SU-DHL-6 (cell line): ENCODE results near the gene CDK19.
"Not testable (repeated sequence)": the region's sequence is repeated elsewhere in the genome, so short reads cannot be mapped to it uniquely, and the experiment has no call there.

Experiments used
- H2AFZ ChIP-seq: fragments of 200-600 bp; sonication (generic); 2 replicates; pipeline ENCODE4 v1.6.1; 2014; ENCODE audit warnings: low read depth, mild to moderate bottlenecking, moderate library complexity, mixed read lengths, antibody characterized with exemption, low read length; ENCODE audit not compliant: severe bottlenecking
- H3F3A ChIP-seq: fragments of 200-600 bp; shearing (Covaris generic); 2 replicates; pipeline ENCODE4 v1.6.0; 2016; ENCODE audit warnings: antibody characterized with exemption, mild to moderate bottlenecking; ENCODE audit not compliant: insufficient read depth
- H3K27ac ChIP-seq: fragments of 200-600 bp; sonication (generic); 2 replicates; pipeline ENCODE4 v1.5.1; 2016; ENCODE audit warnings: low read depth, mild to moderate bottlenecking, low read length, moderate library complexity, mixed read lengths
- H3K27me3 ChIP-seq: fragments of 200-600 bp; sonication (generic), shearing (Covaris generic); 2 replicates; pipeline ENCODE4 v1.6.0; 2014; ENCODE audit warnings: mild to moderate bottlenecking, low read length
- H3K36me3 ChIP-seq: fragments of 200-600 bp; sonication (generic); 2 replicates; pipeline ENCODE4 v1.6.1; 2014; ENCODE audit warnings: mild to moderate bottlenecking, low read length, mixed read lengths
- H3K4me2 ChIP-seq: fragments of 300-600, 200-600 bp; shearing (Covaris generic), sonication (generic); 2 replicates; pipeline ENCODE4 v1.6.0; 2014; ENCODE audit warnings: low read length, low read depth, mild to moderate bottlenecking; ENCODE audit not compliant: poor library complexity, severe bottlenecking
- H3K4me3 ChIP-seq: fragments of 200-600 bp; sonication (generic); 2 replicates; pipeline ENCODE4 v1.5.1; 2014; ENCODE audit warnings: antibody characterized with exemption, low read length, mild to moderate bottlenecking, mixed read lengths; ENCODE audit not compliant: insufficient read depth, poor library complexity, severe bottlenecking
- H3K79me2 ChIP-seq: fragments of 200-600 bp; sonication (generic); 2 replicates; pipeline ENCODE4 v1.6.1; 2014; ENCODE audit warnings: mild to moderate bottlenecking, low read length, moderate library complexity; ENCODE audit not compliant: insufficient read depth
- H3K9ac ChIP-seq: fragments of 200-600 bp; sonication (generic); 2 replicates; pipeline ENCODE4 v1.7.0; 2014; ENCODE audit warnings: mild to moderate bottlenecking, low read length
- H3K9me2 ChIP-seq: fragments of 200-600 bp; sonication (generic); replicated peaks from 2 replicates; pipeline ENCODE4 v1.6.1; 2014; ENCODE audit warnings: low read length; ENCODE audit not compliant: insufficient read depth
- H3K9me3 ChIP-seq: fragments of 200-600 bp; sonication (generic); 2 replicates; pipeline ENCODE4 v1.6.1; 2014; ENCODE audit warnings: low read length, mixed read lengths; ENCODE audit not compliant: insufficient read depth
- H4K20me1 ChIP-seq: fragments of 200-600 bp; sonication (generic); 2 replicates; pipeline ENCODE4 v1.6.1; 2014; ENCODE audit warnings: low read depth, mild to moderate bottlenecking, antibody characterized with exemption, low read length, moderate library complexity, mixed read lengths
- CTCF ChIP-seq: fragments of 200-600 bp; sonication (generic); IDR thresholded peaks from one replicate; pipeline ENCODE4 v1.5.1; 2017; ENCODE audit warnings: antibody characterized with exemption, mild to moderate bottlenecking, low read length, moderate library complexity; ENCODE audit not compliant: insufficient read depth, poor library complexity, severe bottlenecking
- EZH2phosphoT487 ChIP-seq: fragments of 200-600 bp; sonication (generic), shearing (Covaris generic); conservative IDR thresholded peaks from 2 replicates; pipeline ENCODE4 v1.6.1; 2018; ENCODE audit warnings: mild to moderate bottlenecking, antibody characterized with exemption, low read length, moderate library complexity, mixed read lengths

The CDK19 gene

GRCh38 chr6:110810896-110811586 lies 4.2 kb downstream of the CDK19 start:
- peaks cover 4% of the 10 kb centered on the region; the same call in 1 of the 2 replicates for H3K9me3 ChIP-seq
- peak overlapping the region; percentile 4 for H2AFZ ChIP-seq
- peaks cover 12% of the 10 kb centered on the region for H4K20me1 ChIP-seq
- H3K4me2 ChIP-seq, result peak overlapping the region; percentile 80
- H3F3A ChIP-seq, result peaks cover 24% of the 10 kb centered on the region
- H3K79me2 ChIP-seq, result peaks cover 86% of the 10 kb centered on the region
- 0 out of 2 replicates have a peak overlapping the region, but pooled peaks have one; percentile 22 for H3K9ac ChIP-seq
- H3K27ac ChIP-seq, result peak overlapping the region; percentile 62
- H3K9me2 ChIP-seq, result no peaks in the 10 kb centered on the region
- H3K36me3 ChIP-seq, result 0 out of 2 replicates have a peak, but pooled peaks cover 6% of the 10 kb centered on the region
- H3K27me3 ChIP-seq, result no peaks in the 10 kb centered on the region
- TF ChIP-seq EZH2phosphoT487 (no peak), CTCF (no peak)
- H3K4me3 ChIP-seq, result peak overlapping the region; percentile 28

- H3K4me2 ChIP-seq, result no peak overlapping the region
- H3K27ac ChIP-seq, result no peak overlapping the region
- H3K79me2 ChIP-seq, result peaks cover 96% of the 10 kb centered on the region
Observed at GRCh38 chr6:110809792-110810191, 5.5 kb downstream of the CDK19 start.

DNA sequence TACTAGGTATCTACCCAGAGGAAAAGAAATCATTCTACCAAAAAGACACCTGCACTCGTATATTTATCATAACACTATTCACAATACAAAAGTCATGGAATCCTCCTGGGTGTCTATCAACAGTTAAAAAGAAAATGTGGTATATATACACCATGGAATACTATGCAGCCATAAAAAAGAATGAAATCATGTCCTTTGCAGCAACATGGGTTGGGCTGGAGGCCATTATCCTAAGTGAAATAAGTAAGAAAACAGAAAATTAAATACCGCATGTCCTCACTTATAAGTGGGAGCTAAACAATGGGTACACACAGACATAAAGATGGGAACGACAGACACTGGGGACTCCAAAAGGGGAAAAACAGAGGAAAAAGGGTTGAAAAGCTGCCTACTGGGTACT lies 13.1 kb downstream of the CDK19 start:
- H3K79me2 ChIP-seq, result peaks cover 84% of the 10 kb centered on the region
- not testable (repeated sequence) for H3K4me2 ChIP-seq, H3K9me3 ChIP-seq, H3K27ac ChIP-seq, H3K27me3 ChIP-seq, H3F3A ChIP-seq, H3K9ac ChIP-seq, H3K4me3 ChIP-seq, H3K36me3 ChIP-seq, H2AFZ ChIP-seq, H4K20me1 ChIP-seq, H3K9me2 ChIP-seq

More at GRCh38 chr6:110809792-110810191, 5.5 kb downstream of the CDK19 start:
- Histone ChIP-seq H3F3A (peaks cover 24% of the 10 kb centered on the region), H3K36me3 (0 out of 2 replicates have a peak, but pooled peaks cover 6% of the 10 kb centered on the region), H3K9me2 (no peaks in the 10 kb centered on the region), H3K4me3 (no peak overlapping the region), H2AFZ (no peak overlapping the region), H4K20me1 (peaks cover 12% of the 10 kb centered on the region), H3K9ac (no peak overlapping the region), H3K9me3 (peaks cover 4% of the 10 kb centered on the region; the same call in 1 of the 2 replicates), H3K27me3 (no peaks in the 10 kb centered on the region)
- TF ChIP-seq CTCF, result no peak
- TF ChIP-seq EZH2phosphoT487, result no peak

DNA sequence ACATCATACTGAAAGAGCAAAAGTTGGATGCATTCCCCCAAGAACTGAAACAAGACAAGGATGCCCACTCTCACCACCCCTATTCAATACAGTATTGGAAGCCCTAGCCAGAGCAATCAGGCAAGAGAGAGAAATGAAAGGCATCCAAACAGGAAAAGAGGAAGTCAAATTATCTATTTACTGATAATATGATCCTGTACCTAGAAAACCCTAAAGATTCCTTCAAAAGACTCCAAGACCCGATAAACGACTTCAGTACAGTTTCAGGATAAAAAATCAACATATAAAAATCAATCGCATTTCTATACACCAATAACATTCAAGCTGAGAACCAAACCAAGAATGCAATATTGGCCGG lies 14.5 kb downstream of the CDK19 start:
- Histone ChIP-seq H3K27ac (no peak overlapping the region), H3K79me2 (peaks cover 80% of the 10 kb centered on the region), H3K36me3 (no peaks in the 10 kb centered on the region), H3K9me3 (no peaks in the 10 kb centered on the region), H3K9me2 (no peaks in the 10 kb centered on the region), H3K27me3 (no peaks in the 10 kb centered on the region), H3K4me2 (no peak overlapping the region), H3K4me3 (no peak overlapping the region), H3F3A (no peaks in the 10 kb centered on the region; the same call in 1 of the 2 replicates), H3K9ac (no peak overlapping the region), H4K20me1 (no peaks in the 10 kb centered on the region), H2AFZ (no peak overlapping the region)
- no peak for TF ChIP-seq CTCF
- TF ChIP-seq EZH2phosphoT487, result no peak
